Ovary (tissue), 9 donors: ENCODE results near the gene ZNF837. TPM values are rescaled to one million over a fixed set of nuclear protein-coding genes. Genes with fewer than 3 reads are reported as not detected.

Experiments
- DNase-seq, 5 donors: peaks; one replicate each; pipeline ENCODE4 v3.0.0-alpha.2; 2019 to 2020
- H3K27ac ChIP-seq, 2 donors: fragments of 200-600 bp; one replicate each; pipeline versions ENCODE4 v1.5.1 to v1.8.0; 2019 to 2022
- H3K27me3 ChIP-seq: fragments of 200-600 bp; one replicate; pipeline ENCODE4 v1.8.0; 2022
- H3K36me3 ChIP-seq: fragments of 200-600 bp; sonication (generic); one replicate; pipeline ENCODE4 v1.5.1; 2019
- H3K4me1 ChIP-seq: one replicate; pipeline ENCODE4 v1.8.1; 2013; ENCODE audit warnings: mild to moderate bottlenecking, moderate library complexity; ENCODE audit not compliant: insufficient read depth
- H3K4me3 ChIP-seq: fragments of 200-600 bp; sonication (generic); one replicate; pipeline ENCODE4 v1.5.1; 2017
- H3K9me3 ChIP-seq, 2 donors: fragments of 200-600 bp in 1 of 2; sonication (generic) in 1 of 2; one replicate each; pipeline versions ENCODE4 v1.5.1 to v1.8.1; 2013 to 2019; ENCODE audit warnings: mild to moderate bottlenecking in 1 of 2, moderate library complexity in 1 of 2
- EP300 ChIP-seq: sonication (generic); formaldehyde crosslinking; IDR thresholded peaks from one replicate; pipeline ENCODE4 v1.6.1; 2017; ENCODE audit warnings: antibody characterized with exemption
- POLR2A ChIP-seq: fragments of 450-650 bp; IDR thresholded peaks from one replicate; pipeline ENCODE4 v1.6.1; 2017; ENCODE audit warnings: antibody characterized with exemption, mild to moderate bottlenecking, moderate library complexity
- WGBS, 3 donors: extraction: QIAGEN DNeasy Blood & Tissue Kit in 1 of 3; methylation state at CpG; one replicate each; pipeline versions ENCODE4 v1.1.5 to v1.1.7; 2013 to 2017; 5-methylcytosine and 5-hydroxymethylcytosine counted together
- intact Hi-C, 4 donors: fragments of 100-400 bp; cut with DNase I; formaldehyde crosslinking; loops; one replicate each; pipeline versions ENCODE4 v1.11.0 to v1.15.1; 2022 to 2023
- polyA plus RNA-seq, 2 donors: library from polyadenylated mRNA; stranded (reverse); fragments of 200-250 nt in 1 of 2; fragments of 350-450 nt in 1 of 2; fragmentation: Illumina TruSeq in 1 of 2; extraction: RNeasy Lipid Tissue Mini Kit (QIAGEN cat#74804) in 1 of 2; gene quantifications; one replicate each; pipeline ENCODE4 v1.2.3, GENCODE V29; 2013 to 2014
- total RNA-seq, 7 donors: library from RNA; depleted of rRNA in 2 of 7; stranded (reverse); fragments of >200 nt in 2 of 7; fragmentation: NEBNext Ultra II Directional in 3 of 7; extraction: Animal tissue kit (Norgen Biotek cat#: 25700) in 3 of 7; gene quantifications; one replicate each; pipeline versions ENCODE4 v1.1.0 to v1.2.4, GENCODE V29; 2016 to 2023
- TF ChIP-seq, protein P1 (sequence below), 3 donors: fragments of 450-650 bp in 2 of 3; fragments of 200-600 bp in 1 of 3; IDR thresholded peaks; one replicate each; pipeline versions ENCODE4 v1.5.1 to v1.8.0; 2016 to 2022; ENCODE audit warnings: antibody characterized with exemption in 3 of 3, mild to moderate bottlenecking in 1 of 3
- donor health status: DM: no; HTN: no; CAD: no; lungs with moderate emphysema.
- donor health status: DM: no; HTN: no; CAD: no.
- donor health status: Bipolar disorder and iron deficiency.
- donor health status: DM: yes; HTN: yes; CAD: no.
- donor health status: DM: no; HTN: no; CAD: no.
- donor health status: DM: yes; HTN: yes; CAD: no.

The ZNF837 gene
- total and polyA plus RNA-seq, 9 donors: 1.4 to 3.2 (median 2.5) TPM; not detected in 1

DNA sequence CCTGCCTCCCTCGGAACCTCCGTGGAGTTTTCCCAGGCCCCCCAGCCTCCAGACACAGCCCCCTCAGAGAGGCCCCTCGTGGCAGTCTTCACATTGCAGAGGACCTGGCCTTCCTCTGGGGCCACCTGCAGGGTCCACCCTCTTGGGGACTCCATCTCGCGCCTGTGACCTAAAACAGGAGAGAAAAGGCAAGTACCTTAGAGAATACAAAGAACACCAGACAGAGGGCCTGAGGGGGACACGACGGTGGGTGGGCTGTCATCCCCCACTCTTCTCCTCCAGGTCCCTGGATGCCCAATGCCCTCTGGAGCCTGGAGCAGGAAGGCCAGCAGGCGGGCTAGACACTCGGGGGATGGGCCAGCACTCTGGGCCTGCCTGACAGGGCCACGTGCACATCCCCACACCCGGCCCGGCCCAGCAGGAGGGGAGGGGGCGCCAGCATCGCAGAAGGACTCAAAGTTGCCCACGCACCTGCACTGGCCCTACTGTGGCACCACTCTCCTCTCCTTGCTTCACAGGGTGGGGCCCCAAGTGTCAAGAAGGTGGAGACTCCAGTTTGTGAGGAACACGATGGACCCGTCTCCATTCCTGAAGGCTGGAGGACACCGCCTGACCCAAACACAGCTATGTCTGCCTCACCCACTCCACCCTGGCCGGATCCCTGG, 23.2 kb downstream of the ZNF837 start:
- 70 to 76% (median 72%) methylated on average over 15 to 19 of the region's 19 CpGs for WGBS, 3 donors
- intact Hi-C loops: loop anchor here in 1 of 4 donors (2.0 kb wide), 1 partner anchor 29 kb away; no protein-coding TSS in a partner anchor
- no peaks in the 10 kb centered on the region for H3K27me3 ChIP-seq
- TF ChIP-seq POLR2A (no peak), EP300 (no peak)
- TF ChIP-seq, protein P1, sequence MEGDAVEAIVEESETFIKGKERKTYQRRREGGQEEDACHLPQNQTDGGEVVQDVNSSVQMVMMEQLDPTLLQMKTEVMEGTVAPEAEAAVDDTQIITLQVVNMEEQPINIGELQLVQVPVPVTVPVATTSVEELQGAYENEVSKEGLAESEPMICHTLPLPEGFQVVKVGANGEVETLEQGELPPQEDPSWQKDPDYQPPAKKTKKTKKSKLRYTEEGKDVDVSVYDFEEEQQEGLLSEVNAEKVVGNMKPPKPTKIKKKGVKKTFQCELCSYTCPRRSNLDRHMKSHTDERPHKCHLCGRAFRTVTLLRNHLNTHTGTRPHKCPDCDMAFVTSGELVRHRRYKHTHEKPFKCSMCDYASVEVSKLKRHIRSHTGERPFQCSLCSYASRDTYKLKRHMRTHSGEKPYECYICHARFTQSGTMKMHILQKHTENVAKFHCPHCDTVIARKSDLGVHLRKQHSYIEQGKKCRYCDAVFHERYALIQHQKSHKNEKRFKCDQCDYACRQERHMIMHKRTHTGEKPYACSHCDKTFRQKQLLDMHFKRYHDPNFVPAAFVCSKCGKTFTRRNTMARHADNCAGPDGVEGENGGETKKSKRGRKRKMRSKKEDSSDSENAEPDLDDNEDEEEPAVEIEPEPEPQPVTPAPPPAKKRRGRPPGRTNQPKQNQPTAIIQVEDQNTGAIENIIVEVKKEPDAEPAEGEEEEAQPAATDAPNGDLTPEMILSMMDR (IDR thresholded peaks at IDR 0.05): no peak
- DNase-seq: no peak
- peak overlapping the region; percentile 10 for H3K4me3 ChIP-seq
- peak overlapping the region in 1 of 2 donors; percentile 9 for H3K27ac ChIP-seq
- H3K4me1 ChIP-seq: peaks cover 3% of the 10 kb centered on the region
- H3K9me3 ChIP-seq: no peaks in the 10 kb centered on the region
- no peaks in the 10 kb centered on the region for H3K36me3 ChIP-seq

DNA sequence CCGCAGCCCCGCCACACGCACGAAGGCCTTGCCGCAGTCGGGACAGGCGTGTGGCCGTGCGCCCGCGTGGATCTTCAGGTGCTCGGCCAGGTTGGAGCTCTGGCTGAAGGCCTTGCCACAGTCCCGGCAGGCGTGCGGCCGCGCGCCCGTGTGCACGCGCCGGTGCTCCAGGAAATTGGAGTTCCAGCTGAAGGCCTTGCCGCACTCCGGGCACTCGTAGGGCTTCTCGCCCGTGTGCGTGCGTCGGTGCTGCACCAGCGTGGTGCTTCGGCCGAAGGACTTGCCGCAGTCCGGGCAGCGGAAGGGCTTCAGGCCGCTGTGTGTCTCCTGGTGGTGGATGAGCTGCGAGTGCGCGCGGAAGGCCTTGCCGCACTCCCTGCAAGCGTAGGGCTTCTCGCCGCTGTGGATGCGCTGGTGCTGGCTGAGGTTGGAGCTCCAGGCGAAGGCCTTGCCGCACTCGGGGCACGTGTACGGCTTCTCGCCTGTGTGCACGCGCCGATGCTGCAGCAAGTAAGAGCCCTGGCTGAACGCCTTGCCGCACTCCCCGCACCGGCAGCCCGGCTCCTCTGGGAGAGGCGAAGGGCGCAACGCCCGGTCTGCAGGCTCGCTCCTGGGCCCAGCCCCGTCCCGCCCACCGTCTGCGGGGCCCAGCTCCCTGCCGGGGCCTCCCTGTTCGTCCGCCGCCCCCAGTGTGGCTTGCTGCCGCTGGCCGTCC, 23.9 kb downstream of the ZNF837 start:
- peak overlapping the region in 1 of 2 donors; percentile 9 for H3K27ac ChIP-seq
- DNase-seq: peak in 3 of 5 donors; percentile 31 to 34 (median 31)
- no peaks in the 10 kb centered on the region for H3K9me3 ChIP-seq
- TF ChIP-seq EP300: no peak
- TF ChIP-seq POLR2A: no peak
- TF ChIP-seq, protein P1 (IDR thresholded peaks at IDR 0.05): no peak
- WGBS, 3 donors: 46 to 59% (median 47%) methylated on average over 62 to 75 of the region's 75 CpGs
- no peaks in the 10 kb centered on the region for H3K27me3 ChIP-seq
- no peaks in the 10 kb centered on the region for H3K36me3 ChIP-seq
- H3K4me1 ChIP-seq: peaks cover 3% of the 10 kb centered on the region
- intact Hi-C loops: loop anchor here in 1 of 4 donors (2.0 kb wide), 1 partner anchor 28 kb away; no protein-coding TSS in a partner anchor
- peak overlapping the region; percentile 12 for H3K4me3 ChIP-seq

DNA sequence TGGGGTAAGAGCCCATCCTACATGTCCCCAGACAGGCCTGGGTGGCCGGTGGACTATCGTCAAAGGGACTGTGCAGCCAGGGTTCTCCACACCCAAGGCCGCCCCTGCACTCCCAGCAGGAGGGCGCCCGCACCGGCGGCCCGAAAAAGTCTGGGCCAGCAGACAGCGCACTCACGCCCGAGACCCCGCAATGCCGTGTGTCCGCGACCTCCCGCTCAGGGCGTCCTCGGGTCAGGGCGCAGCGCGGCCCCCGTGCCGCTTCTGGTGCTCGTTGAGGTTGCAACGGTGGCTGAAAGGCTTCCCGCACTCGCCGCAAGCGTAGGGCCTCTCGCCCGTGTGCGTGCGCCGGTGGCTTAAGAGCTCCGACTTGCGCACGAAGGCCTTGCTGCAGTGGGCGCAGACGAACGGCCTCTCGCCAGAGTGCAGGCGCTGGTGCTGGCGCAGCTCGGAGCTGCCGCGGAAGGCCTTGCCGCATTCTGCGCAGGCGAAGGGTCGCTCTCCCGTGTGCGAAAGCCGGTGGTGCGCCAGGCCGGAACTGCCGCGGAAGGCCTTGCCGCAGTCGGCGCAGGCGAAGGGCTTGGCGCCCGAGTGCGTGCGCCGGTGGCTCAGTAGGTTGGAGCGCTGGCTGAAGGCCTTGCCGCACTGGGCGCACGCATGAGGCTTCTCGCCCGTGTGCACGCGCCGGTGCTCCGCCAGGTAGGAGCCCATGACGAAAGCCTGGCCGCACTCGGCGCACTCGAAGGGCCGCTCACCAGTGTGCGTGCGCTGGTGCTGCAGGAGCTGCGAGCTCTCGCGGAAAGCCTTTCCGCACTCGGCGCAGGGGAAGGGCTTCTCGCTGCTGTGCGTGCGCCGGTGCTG, 24.7 kb downstream of the ZNF837 start:
- Histone ChIP-seq H3K4me1 (no peaks in the 10 kb centered on the region), H3K27ac (peak overlapping the region in 1 of 2 donors; percentile 15), H3K4me3 (peak overlapping the region; percentile 12), H3K9me3 (no peaks in the 10 kb centered on the region), H3K36me3 (no peaks in the 10 kb centered on the region), H3K27me3 (no peaks in the 10 kb centered on the region)
- WGBS, 3 donors: 16 to 33% (median 23%) methylated on average over 79 to 94 of the region's 94 CpGs
- intact Hi-C loops: loop anchor here in 1 of 4 donors (2.0 kb wide), 1 partner anchor 27 kb away; no protein-coding TSS in a partner anchor
- DNase-seq: peak in 2 of 5 donors; percentile 41 to 44
- TF ChIP-seq EP300: no peak
- no peak for TF ChIP-seq POLR2A
- TF ChIP-seq, protein P1 (IDR thresholded peaks at IDR 0.05): no peak

DNA sequence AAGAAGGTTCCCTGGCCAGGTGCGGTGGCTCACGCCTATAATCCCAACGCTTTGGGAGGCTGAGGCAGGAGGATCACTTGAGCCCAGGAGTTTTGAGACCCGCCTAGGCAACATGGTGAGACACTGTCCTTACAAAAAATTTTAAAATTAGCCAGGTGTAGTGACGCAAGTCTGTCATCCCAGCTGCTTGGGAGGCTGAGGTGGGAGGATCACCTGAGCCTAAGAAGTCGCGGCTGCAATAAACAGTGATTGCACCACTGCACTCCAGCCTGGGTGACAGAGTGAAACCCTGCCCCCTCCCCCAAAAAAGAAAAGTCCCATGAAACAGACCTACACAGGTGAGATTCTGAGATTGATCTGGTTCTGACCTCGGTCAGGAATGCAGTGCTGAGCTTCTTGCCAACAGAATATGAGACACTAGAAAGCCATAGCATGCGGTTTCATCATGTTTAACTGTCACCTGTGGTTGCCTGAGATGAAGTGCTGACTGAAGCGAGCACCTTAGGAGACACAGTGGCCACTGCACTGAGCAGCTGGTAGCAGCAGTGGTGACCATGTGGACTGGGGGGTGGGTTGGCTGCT, 25.5 kb downstream of the ZNF837 start:
- no peaks in the 10 kb centered on the region for H3K27me3 ChIP-seq
- intact Hi-C loops: no loop called here
- no peak overlapping the region for H3K27ac ChIP-seq
- H3K36me3 ChIP-seq: no peaks in the 10 kb centered on the region
- 92 to 96% (median 95%) methylated on average over 10 of the region's 10 CpGs for WGBS, 3 donors
- no peaks in the 10 kb centered on the region for H3K4me1 ChIP-seq
- no peak for TF ChIP-seq POLR2A
- no peak for TF ChIP-seq EP300
- TF ChIP-seq, protein P1 (IDR thresholded peaks at IDR 0.05): no peak
- no peak for DNase-seq
- H3K4me3 ChIP-seq: no peak overlapping the region
- H3K9me3 ChIP-seq: no peaks in the 10 kb centered on the region
